ENCODE results near the gene ADAMTS18.

Gene ADAMTS18

GRCh38 chr16:77457046-77457445 is 22.2 kb upstream of the ADAMTS18 start:
- Histone ChIP-seq H2AFZ (ENCODE audit: low read length) (no peak overlapping the region), H3K4me3 (ENCODE audit: low read length, poor library complexity, severe bottlenecking) (no peak overlapping the region), H3K4me1 (ENCODE audit: insufficient read depth, low read length, poor library complexity, severe bottlenecking) (no peaks in the 10 kb centered on the region), H3K4me2 (ENCODE audit: low read depth, low read length, poor library complexity, severe bottlenecking) (no peak overlapping the region), H3K9me3 (ENCODE audit: insufficient read depth, low read depth, low read length) (no peaks in the 10 kb centered on the region), H3F3A (ENCODE audit: low read depth) (no peaks in the 10 kb centered on the region), H4K20me1 (ENCODE audit: insufficient read depth, low read length, poor library complexity, severe bottlenecking) (no peaks in the 10 kb centered on the region), H3K36me3 (ENCODE audit: insufficient read depth, low read length) (no peaks in the 10 kb centered on the region), H3K79me2 (ENCODE audit: insufficient read depth, low read length) (no peaks in the 10 kb centered on the region), H3K9me2 (replicated peaks; ENCODE audit: low read depth, low read length) (no peaks in the 10 kb centered on the region), H3K27me3 (ENCODE audit: insufficient read depth, low read length, poor library complexity, severe bottlenecking) (no peaks in the 10 kb centered on the region), H3K9ac (ENCODE audit: low read depth, low read length, poor library complexity, severe bottlenecking) (no peak overlapping the region)
- TF ChIP-seq EZH2phosphoT487 (IDR thresholded peaks at IDR 0.05; ENCODE audit: borderline replicate concordance): no peak
- TF ChIP-seq, protein P1, sequence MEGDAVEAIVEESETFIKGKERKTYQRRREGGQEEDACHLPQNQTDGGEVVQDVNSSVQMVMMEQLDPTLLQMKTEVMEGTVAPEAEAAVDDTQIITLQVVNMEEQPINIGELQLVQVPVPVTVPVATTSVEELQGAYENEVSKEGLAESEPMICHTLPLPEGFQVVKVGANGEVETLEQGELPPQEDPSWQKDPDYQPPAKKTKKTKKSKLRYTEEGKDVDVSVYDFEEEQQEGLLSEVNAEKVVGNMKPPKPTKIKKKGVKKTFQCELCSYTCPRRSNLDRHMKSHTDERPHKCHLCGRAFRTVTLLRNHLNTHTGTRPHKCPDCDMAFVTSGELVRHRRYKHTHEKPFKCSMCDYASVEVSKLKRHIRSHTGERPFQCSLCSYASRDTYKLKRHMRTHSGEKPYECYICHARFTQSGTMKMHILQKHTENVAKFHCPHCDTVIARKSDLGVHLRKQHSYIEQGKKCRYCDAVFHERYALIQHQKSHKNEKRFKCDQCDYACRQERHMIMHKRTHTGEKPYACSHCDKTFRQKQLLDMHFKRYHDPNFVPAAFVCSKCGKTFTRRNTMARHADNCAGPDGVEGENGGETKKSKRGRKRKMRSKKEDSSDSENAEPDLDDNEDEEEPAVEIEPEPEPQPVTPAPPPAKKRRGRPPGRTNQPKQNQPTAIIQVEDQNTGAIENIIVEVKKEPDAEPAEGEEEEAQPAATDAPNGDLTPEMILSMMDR (conservative IDR thresholded peaks at IDR 0.05; ENCODE audit: low read length): no peak

- H3K4me3 ChIP-seq (ENCODE audit: low read length, poor library complexity, severe bottlenecking): no peak overlapping the region
- no peaks in the 10 kb centered on the region for H3K9me2 ChIP-seq (replicated peaks; ENCODE audit: low read depth, low read length)
- no peaks in the 10 kb centered on the region for H3K79me2 ChIP-seq (ENCODE audit: insufficient read depth, low read length)
- H3F3A ChIP-seq (ENCODE audit: low read depth): no peaks in the 10 kb centered on the region
- TF ChIP-seq, protein P1 (conservative IDR thresholded peaks at IDR 0.05; ENCODE audit: low read length): no peak
- TF ChIP-seq EZH2phosphoT487 (IDR thresholded peaks at IDR 0.05; ENCODE audit: borderline replicate concordance): no peak
- no peaks in the 10 kb centered on the region for H3K9me3 ChIP-seq (ENCODE audit: insufficient read depth, low read depth, low read length)
- no peaks in the 10 kb centered on the region for H3K4me1 ChIP-seq (ENCODE audit: insufficient read depth, low read length, poor library complexity, severe bottlenecking)
- H3K4me2 ChIP-seq (ENCODE audit: low read depth, low read length, poor library complexity, severe bottlenecking): no peak overlapping the region
- H3K36me3 ChIP-seq (ENCODE audit: insufficient read depth, low read length): no peaks in the 10 kb centered on the region
- H4K20me1 ChIP-seq (ENCODE audit: insufficient read depth, low read length, poor library complexity, severe bottlenecking): no peaks in the 10 kb centered on the region
- H3K27me3 ChIP-seq (ENCODE audit: insufficient read depth, low read length, poor library complexity, severe bottlenecking): no peaks in the 10 kb centered on the region
- H2AFZ ChIP-seq (ENCODE audit: low read length): no peak overlapping the region
- H3K9ac ChIP-seq (ENCODE audit: low read depth, low read length, poor library complexity, severe bottlenecking): no peak overlapping the region
Measured at GRCh38 chr16:77452243-77452642, 17.4 kb upstream of the ADAMTS18 start.

DNA sequence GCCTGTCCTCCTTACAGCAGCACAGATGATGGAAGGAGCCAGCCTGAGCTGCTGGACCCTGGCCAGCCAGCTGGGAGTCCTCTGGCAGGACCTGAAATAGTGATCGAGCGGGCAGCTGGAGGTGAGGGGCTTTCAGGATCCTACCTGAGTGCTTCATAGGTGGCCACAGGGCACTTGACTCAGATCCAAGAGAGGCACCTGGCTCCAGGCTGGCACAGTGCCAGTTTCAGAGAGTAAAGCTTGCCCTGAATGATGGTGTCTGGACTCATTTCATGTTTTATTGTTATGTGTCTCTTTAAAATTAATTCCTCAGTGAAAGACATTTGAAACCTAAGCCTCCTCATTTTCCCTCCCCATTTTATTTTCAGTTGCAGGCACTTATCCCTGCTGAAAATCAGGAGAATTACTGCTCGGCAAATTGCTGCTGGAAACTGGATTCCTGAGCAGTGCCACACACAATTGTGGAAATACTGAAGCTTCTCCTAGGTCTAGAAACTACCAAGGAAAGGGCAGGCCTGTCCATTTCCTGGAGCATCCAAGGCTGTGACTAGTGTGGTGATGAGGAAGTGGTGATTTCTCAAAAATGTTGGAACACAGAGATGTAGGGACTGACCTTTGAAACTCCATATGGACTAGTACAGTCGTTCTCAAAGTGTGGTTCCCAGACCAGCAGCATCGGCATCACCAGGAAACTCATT is 16.1 kb upstream of the ADAMTS18 start:
- Histone ChIP-seq H3K4me3 (ENCODE audit: low read length, poor library complexity, severe bottlenecking) (no peak overlapping the region), H3K9me2 (replicated peaks; ENCODE audit: low read depth, low read length) (no peaks in the 10 kb centered on the region), H3K27me3 (ENCODE audit: insufficient read depth, low read length, poor library complexity, severe bottlenecking) (no peaks in the 10 kb centered on the region), H3K36me3 (ENCODE audit: insufficient read depth, low read length) (no peaks in the 10 kb centered on the region), H4K20me1 (ENCODE audit: insufficient read depth, low read length, poor library complexity, severe bottlenecking) (no peaks in the 10 kb centered on the region), H3K79me2 (ENCODE audit: insufficient read depth, low read length) (no peaks in the 10 kb centered on the region), H2AFZ (ENCODE audit: low read length) (no peak overlapping the region), H3K9ac (ENCODE audit: low read depth, low read length, poor library complexity, severe bottlenecking) (no peak overlapping the region), H3K9me3 (ENCODE audit: insufficient read depth, low read depth, low read length) (no peaks in the 10 kb centered on the region), H3K4me1 (ENCODE audit: insufficient read depth, low read length, poor library complexity, severe bottlenecking) (no peaks in the 10 kb centered on the region), H3K4me2 (ENCODE audit: low read depth, low read length, poor library complexity, severe bottlenecking) (no peak overlapping the region), H3F3A (ENCODE audit: low read depth) (no peaks in the 10 kb centered on the region)
- TF ChIP-seq, protein P1 (conservative IDR thresholded peaks at IDR 0.05; ENCODE audit: low read length): no peak
- TF ChIP-seq EZH2phosphoT487 (IDR thresholded peaks at IDR 0.05; ENCODE audit: borderline replicate concordance): no peak
